ENCODE data around the gene C6orf62.
"Not testable (repeated sequence)": the region's sequence is repeated elsewhere in the genome, so short reads cannot be mapped to it uniquely, and the experiment has no call there.

Gene C6orf62

GRCh38 chr6:24696097-24696496, 22.9 kb downstream of the C6orf62 start:
- DNase-seq = no peak

- DNase-seq = peak; percentile 44
Measured at GRCh38 chr6:24695635-24696034, 23.3 kb downstream of the C6orf62 start.

- DNase-seq = no peak
Measured at GRCh38 chr6:24694198-24694597, 24.8 kb downstream of the C6orf62 start.

- no peak for DNase-seq
Measured at GRCh38 chr6:24692848-24693592, 25.9 kb downstream of the C6orf62 start.

- DNase-seq = no peak
Measured at GRCh38 chr6:24692415-24692814, 26.5 kb downstream of the C6orf62 start.

GRCh38 chr6:24692003-24692402, 27.0 kb downstream of the C6orf62 start:
- no peak for DNase-seq

- DNase-seq = no peak
Measured at GRCh38 chr6:24691550-24691949, 27.4 kb downstream of the C6orf62 start.

- DNase-seq = no peak
Measured at GRCh38 chr6:24690593-24690992, 28.4 kb downstream of the C6orf62 start.

GRCh38 chr6:24689964-24690363, 29.0 kb downstream of the C6orf62 start:
- DNase-seq = peak; percentile 65

GRCh38 chr6:24686946-24687345, 32.0 kb downstream of the C6orf62 start:
- DNase-seq = no peak

- no peak for DNase-seq
Measured at GRCh38 chr6:24686408-24686807, 32.5 kb downstream of the C6orf62 start.

GRCh38 chr6:24683297-24684296, 35.4 kb downstream of the C6orf62 start:
- no peak for DNase-seq

GRCh38 chr6:24680582-24680981, 38.4 kb downstream of the C6orf62 start:
- no peak for DNase-seq

GRCh38 chr6:24678792-24679352, 40.1 kb downstream of the C6orf62 start:
- not testable (repeated sequence) for DNase-seq

- DNase-seq = no peak
Measured at GRCh38 chr6:24673625-24674024, 45.3 kb downstream of the C6orf62 start.

GRCh38 chr6:24672620-24673182, 46.3 kb downstream of the C6orf62 start:
- no peak for DNase-seq

GRCh38 chr6:24671077-24671476, 47.9 kb downstream of the C6orf62 start:
- DNase-seq = not testable (repeated sequence)

- DNase-seq = not testable (repeated sequence)
Measured at GRCh38 chr6:24670492-24670891, 48.5 kb downstream of the C6orf62 start.

GRCh38 chr6:24668997-24669361, 50.0 kb downstream of the C6orf62 start:
- DNase-seq = no peak

GRCh38 chr6:24668066-24668996, 50.6 kb downstream of the C6orf62 start:
- not testable (repeated sequence) for DNase-seq

GRCh38 chr6:24667378-24667803, 51.6 kb downstream of the C6orf62 start:
- DNase-seq = no peak

Measured in fibroblast of skin of scalp (primary cell).